Uterus (tissue), 4 donors: ENCODE measurements around the gene GSG1L. TPM values are rescaled to one million over a fixed set of nuclear protein-coding genes. Genes with fewer than 3 reads are reported as not detected.

Experiments used
- DNase-seq, 2 donors: peaks; one replicate each; pipeline ENCODE4 v3.0.0-alpha.2; 2019 to 2020
- H3K27ac ChIP-seq, 2 donors: fragments of 200-600 bp; sonication (generic); 1 replicate in 1 of 2; 2 replicates in 1 of 2; pipeline ENCODE4 v1.5.1; 2016 to 2018
- H3K27me3 ChIP-seq, 2 donors: fragments of 200-600 bp; sonication (generic); one replicate each; pipeline ENCODE4 v1.5.1; 2018 to 2019; ENCODE audit warnings: control low read depth in 1 of 2
- H3K36me3 ChIP-seq, 2 donors: fragments of 200-600 bp; sonication (generic); one replicate each; pipeline ENCODE4 v1.5.1; 2019; ENCODE audit warnings: control low read depth in 1 of 2
- H3K4me1 ChIP-seq, 2 donors: fragments of 200-600 bp; sonication (generic); one replicate each; pipeline ENCODE4 v1.5.1; 2018 to 2019; ENCODE audit warnings: control low read depth in 1 of 2
- H3K4me3 ChIP-seq, 2 donors: fragments of 200-600 bp; sonication (generic); 1 replicate in 1 of 2; 2 replicates in 1 of 2; pipeline ENCODE4 v1.5.1; 2018 to 2019; ENCODE audit warnings: mild to moderate bottlenecking in 1 of 2
- H3K9me3 ChIP-seq, 2 donors: fragments of 200-600 bp; sonication (generic); one replicate each; pipeline ENCODE4 v1.5.1; 2019; ENCODE audit warnings: control low read depth in 1 of 2
- POLR2A ChIP-seq, 2 donors: fragments of 450-650 bp; IDR thresholded peaks; one replicate each; pipeline ENCODE4 v1.6.1; 2016; ENCODE audit warnings: antibody characterized with exemption in 2 of 2, mild to moderate bottlenecking in 1 of 2, moderate library complexity in 1 of 2
- intact Hi-C: fragments of 100-400 bp; cut with DNase I; formaldehyde crosslinking; loops from one replicate; pipeline ENCODE4 v1.15.1; 2023; ENCODE audit warnings: low total_unique reads
- total RNA-seq, 4 donors: library from RNA; depleted of rRNA in 3 of 4; stranded (reverse); fragments of >200 nt in 3 of 4; gene quantifications; one replicate each; pipeline versions ENCODE4 v1.1.0 to v1.2.4, GENCODE V29; 2014 to 2023
- TF ChIP-seq, protein P1 (sequence below), 4 experiments: fragments of 200-600 bp in 2 of 4; fragments of 450-650 bp in 2 of 4; sonication (generic) in 2 of 4; IDR thresholded peaks; one replicate each; pipeline ENCODE4 v1.5.1; 2016 to 2019; ENCODE audit warnings: antibody characterized with exemption in 4 of 4, mild to moderate bottlenecking in 2 of 4, moderate library complexity in 1 of 4
- donor health status: DM: yes; HTN: yes; CAD: no.

The GSG1L gene
- total RNA-seq, 4 donors from 2014 or later = 0.24 to 0.35 TPM; not detected in 2

DNA sequence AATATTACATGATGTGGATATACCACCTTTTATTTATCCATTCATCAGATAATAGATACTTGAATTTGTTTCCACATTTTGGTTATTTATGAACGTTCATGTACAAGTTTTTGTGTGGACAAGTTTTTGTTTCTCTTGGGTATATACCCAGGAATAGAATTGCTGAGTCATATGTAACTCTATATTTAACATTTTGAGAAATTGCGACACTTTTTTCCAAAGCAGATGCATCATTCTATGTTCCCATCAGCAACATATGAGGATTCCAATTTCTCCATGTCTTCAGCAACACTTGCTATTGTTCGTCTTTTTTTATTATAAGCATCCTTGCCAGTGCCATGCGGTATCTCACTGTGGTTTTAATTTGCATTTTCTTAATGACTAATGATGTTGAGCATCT lies 93.9 kb downstream of the GSG1L start:
- Histone ChIP-seq H3K4me1 (no peaks in the 10 kb centered on the region), H3K9me3 (no peaks in the 10 kb centered on the region), H3K27ac (no peak overlapping the region), H3K4me3 (no peak overlapping the region), H3K36me3 (no peaks in the 10 kb centered on the region), H3K27me3 (no peaks in the 10 kb centered on the region)
- no peak for TF ChIP-seq POLR2A (IDR thresholded peaks at IDR 0.05)
- TF ChIP-seq, protein P1, sequence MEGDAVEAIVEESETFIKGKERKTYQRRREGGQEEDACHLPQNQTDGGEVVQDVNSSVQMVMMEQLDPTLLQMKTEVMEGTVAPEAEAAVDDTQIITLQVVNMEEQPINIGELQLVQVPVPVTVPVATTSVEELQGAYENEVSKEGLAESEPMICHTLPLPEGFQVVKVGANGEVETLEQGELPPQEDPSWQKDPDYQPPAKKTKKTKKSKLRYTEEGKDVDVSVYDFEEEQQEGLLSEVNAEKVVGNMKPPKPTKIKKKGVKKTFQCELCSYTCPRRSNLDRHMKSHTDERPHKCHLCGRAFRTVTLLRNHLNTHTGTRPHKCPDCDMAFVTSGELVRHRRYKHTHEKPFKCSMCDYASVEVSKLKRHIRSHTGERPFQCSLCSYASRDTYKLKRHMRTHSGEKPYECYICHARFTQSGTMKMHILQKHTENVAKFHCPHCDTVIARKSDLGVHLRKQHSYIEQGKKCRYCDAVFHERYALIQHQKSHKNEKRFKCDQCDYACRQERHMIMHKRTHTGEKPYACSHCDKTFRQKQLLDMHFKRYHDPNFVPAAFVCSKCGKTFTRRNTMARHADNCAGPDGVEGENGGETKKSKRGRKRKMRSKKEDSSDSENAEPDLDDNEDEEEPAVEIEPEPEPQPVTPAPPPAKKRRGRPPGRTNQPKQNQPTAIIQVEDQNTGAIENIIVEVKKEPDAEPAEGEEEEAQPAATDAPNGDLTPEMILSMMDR (IDR thresholded peaks at IDR 0.05) = no peak
- intact Hi-C loops = no loop called here
- DNase-seq = no peak

DNA sequence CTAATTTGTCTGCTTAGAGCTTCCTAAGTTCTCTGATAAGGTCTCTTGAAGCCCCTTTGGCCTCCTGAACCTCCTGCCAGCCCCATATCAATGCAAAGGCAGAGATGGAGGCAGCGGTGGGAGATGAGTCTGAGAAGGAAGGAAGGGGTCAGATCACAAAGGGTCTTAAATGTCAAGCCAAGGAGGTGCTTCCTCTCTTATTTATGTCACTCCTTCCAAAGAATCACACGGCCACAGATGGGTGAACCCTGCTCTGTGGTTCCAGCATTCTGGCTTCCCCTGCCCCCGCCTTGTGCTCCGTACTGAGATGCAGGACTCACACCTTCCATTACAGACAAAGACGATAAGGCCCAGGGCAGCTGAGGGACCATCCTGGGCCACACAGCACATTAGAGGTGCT lies 96.3 kb downstream of the GSG1L start:
- intact Hi-C loops = no loop called here
- no peak for DNase-seq
- TF ChIP-seq, protein P1 (IDR thresholded peaks at IDR 0.05) = no peak
- no peak for TF ChIP-seq POLR2A (IDR thresholded peaks at IDR 0.05)
- H3K36me3 ChIP-seq = no peaks in the 10 kb centered on the region
- no peaks in the 10 kb centered on the region for H3K9me3 ChIP-seq
- H3K27me3 ChIP-seq = no peaks in the 10 kb centered on the region
- no peak overlapping the region for H3K27ac ChIP-seq
- no peak overlapping the region for H3K4me3 ChIP-seq
- no peaks in the 10 kb centered on the region for H3K4me1 ChIP-seq

DNA sequence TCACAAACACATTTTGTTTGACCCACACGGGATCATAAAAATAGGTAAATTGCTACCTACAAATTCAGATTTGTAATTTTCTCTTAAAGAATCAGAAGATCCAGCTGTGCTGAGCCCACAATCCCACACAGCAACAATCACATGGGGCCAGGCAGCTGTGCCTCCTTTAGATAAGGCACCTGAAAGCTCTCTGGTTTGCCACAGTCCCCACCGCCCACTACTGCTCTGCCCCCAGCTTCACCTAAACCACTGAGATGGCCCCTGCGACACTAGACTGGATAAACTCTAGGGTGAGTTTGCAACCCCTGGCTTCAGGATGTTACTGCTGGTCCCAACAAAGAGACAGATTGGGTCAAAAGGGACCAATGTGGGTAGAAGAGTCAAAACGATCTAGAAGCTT lies 96.8 kb downstream of the GSG1L start:
- H3K27ac ChIP-seq = no peak overlapping the region
- no peak for DNase-seq
- H3K4me3 ChIP-seq = no peak overlapping the region
- H3K9me3 ChIP-seq = no peaks in the 10 kb centered on the region
- no peaks in the 10 kb centered on the region for H3K36me3 ChIP-seq
- TF ChIP-seq, protein P1 (IDR thresholded peaks at IDR 0.05) = no peak
- no peak for TF ChIP-seq POLR2A (IDR thresholded peaks at IDR 0.05)
- intact Hi-C loops = no loop called here
- H3K27me3 ChIP-seq = no peaks in the 10 kb centered on the region
- H3K4me1 ChIP-seq = no peaks in the 10 kb centered on the region

DNA sequence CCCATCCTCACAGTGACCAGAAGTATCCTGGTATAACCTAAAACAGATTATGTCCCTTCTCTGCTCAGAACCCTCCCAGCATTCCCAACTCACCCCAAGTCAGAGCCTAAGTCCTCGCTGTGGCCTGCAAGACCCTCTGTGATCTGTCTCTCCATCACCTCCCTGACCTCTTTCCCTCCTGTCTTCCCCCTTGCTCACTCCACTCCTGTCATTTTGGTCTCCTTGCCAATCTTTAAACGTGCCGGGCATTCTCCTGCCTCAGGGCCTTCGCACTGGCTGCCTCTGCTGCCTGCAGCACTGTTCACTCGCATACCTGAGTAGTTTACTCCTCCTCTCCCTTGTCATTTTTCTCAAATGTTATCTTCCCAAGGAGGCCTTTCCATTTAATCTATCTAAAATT lies 97.7 kb downstream of the GSG1L start:
- intact Hi-C loops = no loop called here
- TF ChIP-seq POLR2A (IDR thresholded peaks at IDR 0.05) = no peak
- TF ChIP-seq, protein P1 (IDR thresholded peaks at IDR 0.05) = no peak
- Histone ChIP-seq H3K4me1 (no peaks in the 10 kb centered on the region), H3K9me3 (no peaks in the 10 kb centered on the region), H3K4me3 (no peak overlapping the region), H3K27ac (no peak overlapping the region), H3K27me3 (no peaks in the 10 kb centered on the region), H3K36me3 (no peaks in the 10 kb centered on the region)
- no peak for DNase-seq

DNA sequence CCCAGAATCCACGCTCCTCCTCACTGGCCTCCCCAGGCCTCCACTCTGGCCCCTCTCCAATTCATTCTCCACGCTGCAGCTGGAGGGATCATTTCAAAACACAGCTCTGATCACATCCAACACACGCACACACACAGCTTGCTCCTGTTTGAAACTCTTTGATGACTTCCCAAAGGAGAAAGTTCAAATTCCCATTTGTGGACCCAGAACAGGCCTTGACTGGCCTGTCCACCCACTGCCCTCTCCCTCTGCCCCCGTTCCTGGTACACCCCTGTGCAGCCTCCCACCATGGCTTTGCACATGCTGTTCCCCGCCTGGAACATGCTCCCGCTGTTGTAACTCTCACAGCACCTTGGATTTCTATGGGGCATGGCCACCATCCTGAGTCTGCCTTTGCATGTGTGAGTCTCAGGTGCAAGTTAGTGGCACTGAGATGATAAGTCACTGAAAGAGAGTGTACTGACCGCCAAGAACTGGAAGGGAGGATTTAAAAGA lies 100.0 kb downstream of the GSG1L start:
- Histone ChIP-seq H3K4me1 (no peaks in the 10 kb centered on the region), H3K27ac (no peak overlapping the region), H3K36me3 (no peaks in the 10 kb centered on the region), H3K9me3 (no peaks in the 10 kb centered on the region), H3K27me3 (no peaks in the 10 kb centered on the region), H3K4me3 (no peak overlapping the region)
- intact Hi-C loops = no loop called here
- TF ChIP-seq, protein P1 (IDR thresholded peaks at IDR 0.05) = no peak
- no peak for TF ChIP-seq POLR2A (IDR thresholded peaks at IDR 0.05)
- DNase-seq = no peak
